Small intestine (tissue), 7 donors: ENCODE data around the gene GOLGA7B. TPM values are rescaled to one million over a fixed set of nuclear protein-coding genes. Genes with fewer than 3 reads are reported as not detected.

ENCODE experiments used
- DNase-seq, 2 donors: peaks; one replicate each; pipeline versions ENCODE4 v3.0.0 to v3.0.0-alpha.2; 2013
- FAIRE-seq: peaks from 2 replicates; lab custom pipeline; 2012; peaks lifted over from hg19 to GRCh38; lab: Jason Lieb, UNC
- H3K27ac ChIP-seq, 3 donors: one replicate each; pipeline ENCODE4 v1.5.1; 2013; ENCODE audit warnings: low read length in 2 of 3, mild to moderate bottlenecking in 2 of 3, control low read depth in 1 of 3, inconsistent platforms in 1 of 3, low read depth in 1 of 3, moderate library complexity in 1 of 3
- H3K27me3 ChIP-seq, 3 donors: one replicate each; pipeline ENCODE4 v1.6.1; 2013; ENCODE audit warnings: low read length in 3 of 3, inconsistent platforms in 1 of 3; ENCODE audit not compliant: control insufficient read depth in 3 of 3, insufficient read depth in 3 of 3
- H3K36me3 ChIP-seq, 3 donors: one replicate each; pipeline ENCODE4 v1.6.1; 2013; ENCODE audit warnings: low read length in 3 of 3, inconsistent platforms in 1 of 3, low read depth in 1 of 3, mild to moderate bottlenecking in 1 of 3, moderate library complexity in 1 of 3; ENCODE audit not compliant: control insufficient read depth in 3 of 3, insufficient read depth in 2 of 3
- H3K4me1 ChIP-seq, 3 donors: one replicate each; pipeline ENCODE4 v1.6.1; 2013; ENCODE audit warnings: low read length in 2 of 3, inconsistent platforms in 1 of 3, low read depth in 1 of 3, mild to moderate bottlenecking in 1 of 3, moderate library complexity in 1 of 3; ENCODE audit not compliant: control insufficient read depth in 3 of 3, insufficient read depth in 2 of 3
- H3K4me3 ChIP-seq, 3 donors: one replicate each; pipeline ENCODE4 v1.5.1; 2013; ENCODE audit warnings: low read length in 3 of 3, control low read depth in 1 of 3, inconsistent platforms in 1 of 3, low read depth in 1 of 3, mild to moderate bottlenecking in 1 of 3, moderate library complexity in 1 of 3
- H3K9me3 ChIP-seq, 2 donors: one replicate each; pipeline ENCODE4 v1.6.1; 2013; ENCODE audit warnings: low read depth in 1 of 2, low read length in 1 of 2; ENCODE audit not compliant: control insufficient read depth in 2 of 2, insufficient read depth in 1 of 2
- WGBS, 3 donors: extraction: QIAGEN DNeasy Blood & Tissue Kit; methylation state at CpG; one replicate each; pipeline ENCODE4 v1.1.7; 2013; 5-methylcytosine and 5-hydroxymethylcytosine counted together
- polyA plus RNA-seq, 4 donors: library from polyadenylated mRNA; stranded (reverse) in 3 of 4; unstranded in 1 of 4; fragments of 200-250 nt in 3 of 4; fragments of 120-200 nt in 1 of 4; gene quantifications; one replicate each; pipeline versions ENCODE4 v1.2.1 to v1.2.3, GENCODE V29; 2013
- donor health status: healthy with polysubstance abuse.
- donor health status: control.
- donor health status: control.
- donor health status: Bipolar disorder and iron deficiency.
- donor health status: healthy.

GOLGA7B gene
- polyA plus RNA-seq, 4 donors: 1.9 to 5.3 (median 4.0) TPM

- Histone ChIP-seq H3K4me3 (peak overlapping the region in 2 of 3 donors; percentile 46 to 86), H3K27me3 (peaks cover 0 to 14% (median 2%) of the 10 kb centered on the region in 3 donors)
- FAIRE-seq: no peak
Observed at GRCh38 chr10:97850446-97850845, 803 bp downstream of the GOLGA7B start.

GRCh38 chr10:97851341-97852001 lies 1.8 kb downstream of the GOLGA7B start:
- Histone ChIP-seq H3K4me1 (peaks cover 0 to 23% (median 2%) of the 10 kb centered on the region in 3 donors), H3K27ac (no peak overlapping the region), H3K27me3 (peaks cover 0 to 14% (median 2%) of the 10 kb centered on the region in 3 donors), H3K4me3 (no peak overlapping the region), H3K9me3 (no peaks in the 10 kb centered on the region), H3K36me3 (peaks cover 0 to 2% (median 0%) of the 10 kb centered on the region in 3 donors)
- DNase-seq (no peak), FAIRE-seq (no peak)
- WGBS, 3 donors: 76 to 93% (median 86%) methylated on average over 7 of the region's 7 CpGs

More at GRCh38 chr10:97850446-97850845, 803 bp downstream of the GOLGA7B start:
- Histone ChIP-seq H3K36me3 (peaks cover 0 to 2% (median 0%) of the 10 kb centered on the region in 3 donors), H3K27ac (no peak overlapping the region), H3K4me1 (peaks cover 0 to 20% (median 2%) of the 10 kb centered on the region in 3 donors), H3K9me3 (no peaks in the 10 kb centered on the region)
- 6 to 11% (median 9%) methylated on average over 6 to 13 of the region's 13 CpGs for WGBS, 3 donors
- DNase-seq: peak in 1 of 2 donors; percentile 37

GRCh38 chr10:97852277-97852676 lies 2.6 kb downstream of the GOLGA7B start:
- Histone ChIP-seq H3K4me1 (peaks cover 0 to 23% (median 2%) of the 10 kb centered on the region in 3 donors), H3K27me3 (peaks cover 0 to 14% (median 0%) of the 10 kb centered on the region in 3 donors), H3K9me3 (no peaks in the 10 kb centered on the region), H3K27ac (no peak overlapping the region), H3K36me3 (peaks cover 0 to 2% (median 0%) of the 10 kb centered on the region in 3 donors), H3K4me3 (no peak overlapping the region)
- FAIRE-seq (no peak), DNase-seq (no peak)
- WGBS, 3 donors: 59 to 73% (median 66%) methylated on average over 3 of the region's 3 CpGs

- Histone ChIP-seq H3K4me3 (no peak overlapping the region), H3K27me3 (peaks cover 0 to 14% (median 0%) of the 10 kb centered on the region in 3 donors), H3K4me1 (peaks cover 0 to 23% (median 2%) of the 10 kb centered on the region in 3 donors), H3K27ac (no peak overlapping the region), H3K36me3 (peaks cover 0 to 2% (median 0%) of the 10 kb centered on the region in 3 donors), H3K9me3 (no peaks in the 10 kb centered on the region)
- no peak for FAIRE-seq
- WGBS, 3 donors: 85 to 95% (median 95%) methylated on average over 4 of the region's 4 CpGs
- DNase-seq: no peak
Observed at GRCh38 chr10:97852840-97853405, 3.3 kb downstream of the GOLGA7B start.

- peaks cover 0 to 2% (median 0%) of the 10 kb centered on the region in 3 donors for H3K36me3 ChIP-seq
- FAIRE-seq (no peak), DNase-seq (peak in 1 of 2 donors; percentile 39)
- H3K9me3 ChIP-seq: no peaks in the 10 kb centered on the region
- H3K4me1 ChIP-seq: peaks cover 0 to 37% (median 12%) of the 10 kb centered on the region in 3 donors
- 71 to 77% (median 75%) methylated on average over 3 of the region's 3 CpGs for WGBS, 3 donors
- no peak overlapping the region for H3K4me3 ChIP-seq
- peaks cover 0 to 11% (median 0%) of the 10 kb centered on the region in 3 donors for H3K27me3 ChIP-seq
- peak overlapping the region in 1 of 3 donors; percentile 27 for H3K27ac ChIP-seq
Observed at GRCh38 chr10:97854743-97855142, 5.1 kb downstream of the GOLGA7B start.

- Histone ChIP-seq H3K36me3 (no peaks in the 10 kb centered on the region), H3K4me1 (peaks cover 0 to 63% (median 12%) of the 10 kb centered on the region in 3 donors), H3K27ac (peak overlapping the region; percentile 9 to 85 (median 21)), H3K4me3 (no peak overlapping the region), H3K9me3 (no peaks in the 10 kb centered on the region), H3K27me3 (no peaks in the 10 kb centered on the region)
- 6 to 44% (median 28%) methylated on average over 1 of the region's 1 CpG for WGBS, 3 donors
- DNase-seq (peak; percentile 79 to 81), FAIRE-seq (no peak)
Observed at GRCh38 chr10:97858001-97858439, 8.4 kb downstream of the GOLGA7B start.

GRCh38 chr10:97861097-97861750 lies 11.6 kb downstream of the GOLGA7B start:
- Histone ChIP-seq H3K27me3 (no peaks in the 10 kb centered on the region), H3K9me3 (no peaks in the 10 kb centered on the region), H3K4me1 (peaks cover 0 to 44% (median 10%) of the 10 kb centered on the region in 3 donors), H3K27ac (no peak overlapping the region), H3K36me3 (peaks cover 0 to 8% (median 0%) of the 10 kb centered on the region in 3 donors), H3K4me3 (no peak overlapping the region)
- peak in 1 of 2 donors; percentile 30 for DNase-seq
- WGBS, 3 donors: 75 to 91% (median 86%) methylated on average over 3 of the region's 3 CpGs
- no peak for FAIRE-seq

- Histone ChIP-seq H3K27me3 (no peaks in the 10 kb centered on the region), H3K27ac (no peak overlapping the region), H3K36me3 (peaks cover 0 to 8% (median 0%) of the 10 kb centered on the region in 3 donors), H3K4me3 (no peak overlapping the region), H3K4me1 (peaks cover 0 to 44% (median 10%) of the 10 kb centered on the region in 3 donors), H3K9me3 (no peaks in the 10 kb centered on the region)
- FAIRE-seq (no peak), DNase-seq (peak in 1 of 2 donors; percentile 31)
- WGBS, 3 donors: 0 to 20% (median 9%) methylated on average over 1 of the region's 1 CpG
Observed at GRCh38 chr10:97861924-97862323, 12.3 kb downstream of the GOLGA7B start.
